HG03571 (cell line): ENCODE data around the gene RREB1.
A peak's percentile ranks its signal among the peaks of the same experiment; 100 is the strongest.
"Not testable (repeated sequence)": the region's sequence is repeated elsewhere in the genome, so short reads cannot be mapped to it uniquely, and the experiment has no call there.

Source experiments
- ATAC-seq: cut with Tn5 transposase; IDR thresholded peaks from one replicate; pipeline ENCODE4 v1.9.1; 2021; ENCODE audit not compliant: unreplicated experiment

RREB1 gene

DNA sequence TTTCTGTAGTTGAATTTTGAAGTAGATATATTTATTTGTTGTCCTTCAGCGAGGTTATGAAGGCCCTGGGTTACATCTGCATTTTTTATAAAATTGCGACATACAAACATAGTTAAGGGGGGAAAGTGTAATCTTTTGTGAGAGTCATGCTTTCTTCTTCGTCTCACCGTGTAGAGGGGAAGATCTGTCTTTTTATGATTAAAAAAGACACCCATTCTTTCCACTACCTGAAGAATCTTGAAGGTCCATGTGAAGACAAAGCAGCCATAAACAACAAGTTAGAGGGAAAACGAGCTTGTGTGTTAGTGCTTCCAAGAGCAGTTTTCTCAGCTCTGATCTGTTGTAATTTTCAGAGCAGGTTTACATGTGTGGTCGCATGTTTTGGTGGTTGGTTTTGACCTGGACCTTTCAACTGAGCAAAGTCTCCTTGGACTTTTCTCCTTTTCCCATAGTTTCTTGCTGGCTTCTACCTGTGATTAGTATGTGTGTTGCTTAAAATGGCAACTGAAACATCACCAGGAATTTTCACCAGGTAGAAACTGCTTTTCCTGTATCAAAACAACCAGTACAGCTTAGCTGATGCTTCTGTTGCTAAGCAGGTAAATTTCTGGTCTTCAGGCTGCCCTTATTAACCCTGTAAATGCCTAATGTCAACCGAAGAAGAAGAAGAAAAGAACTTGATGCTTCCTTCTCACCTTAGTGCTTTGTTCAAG, 37.3 kb downstream of the RREB1 start:
- no peak for ATAC-seq

DNA sequence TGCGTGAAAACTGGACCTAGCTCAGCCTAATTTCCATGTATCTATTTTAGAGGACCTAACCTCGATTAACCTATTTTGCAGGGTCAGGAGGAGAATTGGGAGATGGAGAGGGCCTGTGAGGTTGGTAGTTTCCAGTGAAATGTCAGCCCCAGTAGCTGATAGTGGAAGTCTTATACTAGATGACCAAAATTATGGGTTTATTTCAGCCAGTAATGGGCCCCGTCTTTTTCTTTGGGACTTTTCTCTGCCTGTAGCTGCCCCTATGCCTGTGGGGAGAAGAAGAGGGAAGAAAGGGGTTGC, 37.8 kb downstream of the RREB1 start:
- no peak for ATAC-seq

DNA sequence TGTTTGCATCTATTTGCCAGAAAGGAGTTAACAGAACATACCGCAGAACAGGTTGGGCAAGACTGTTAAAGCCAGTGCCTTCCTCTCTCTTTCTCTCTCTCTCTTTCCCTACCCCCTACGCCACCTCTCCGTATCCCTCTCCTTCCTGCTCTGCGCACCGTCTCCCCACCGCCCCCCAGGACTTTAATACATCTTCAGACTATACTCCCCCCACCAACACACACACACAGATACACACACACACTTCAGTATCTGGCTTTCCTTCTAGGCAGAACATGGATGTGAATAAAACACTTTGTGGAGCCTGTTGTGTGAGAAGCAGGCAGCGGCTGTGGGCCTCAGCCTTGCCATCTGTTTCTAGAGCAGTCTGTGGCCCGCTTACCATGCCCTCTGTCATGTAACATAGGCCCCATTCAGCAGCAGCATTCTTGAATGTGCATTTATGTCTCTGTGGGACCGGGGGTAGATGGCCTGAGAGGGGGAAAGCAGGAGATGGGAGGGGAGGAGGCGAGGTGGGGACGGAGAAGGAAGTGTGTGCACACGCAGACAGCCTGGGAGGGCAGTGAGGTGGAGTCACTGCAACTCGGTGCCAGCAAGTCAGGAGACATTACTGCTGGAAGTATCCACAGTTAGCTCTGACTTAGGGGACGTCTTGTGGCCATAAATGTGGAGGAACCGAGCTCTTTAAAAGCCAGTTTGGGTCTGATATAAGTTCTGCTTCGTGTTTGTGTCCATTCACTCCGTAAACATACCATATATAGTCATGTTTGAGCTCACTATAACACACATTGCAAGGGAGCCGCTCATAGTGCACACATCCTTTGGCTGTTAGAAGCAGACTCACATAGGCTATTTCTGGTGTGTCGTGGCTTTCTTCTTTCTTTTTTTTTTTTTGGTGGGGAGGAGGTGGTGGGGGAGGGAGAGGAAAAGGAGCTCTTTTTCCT, 38.4 kb downstream of the RREB1 start:
- ATAC-seq = peak; percentile 45

DNA sequence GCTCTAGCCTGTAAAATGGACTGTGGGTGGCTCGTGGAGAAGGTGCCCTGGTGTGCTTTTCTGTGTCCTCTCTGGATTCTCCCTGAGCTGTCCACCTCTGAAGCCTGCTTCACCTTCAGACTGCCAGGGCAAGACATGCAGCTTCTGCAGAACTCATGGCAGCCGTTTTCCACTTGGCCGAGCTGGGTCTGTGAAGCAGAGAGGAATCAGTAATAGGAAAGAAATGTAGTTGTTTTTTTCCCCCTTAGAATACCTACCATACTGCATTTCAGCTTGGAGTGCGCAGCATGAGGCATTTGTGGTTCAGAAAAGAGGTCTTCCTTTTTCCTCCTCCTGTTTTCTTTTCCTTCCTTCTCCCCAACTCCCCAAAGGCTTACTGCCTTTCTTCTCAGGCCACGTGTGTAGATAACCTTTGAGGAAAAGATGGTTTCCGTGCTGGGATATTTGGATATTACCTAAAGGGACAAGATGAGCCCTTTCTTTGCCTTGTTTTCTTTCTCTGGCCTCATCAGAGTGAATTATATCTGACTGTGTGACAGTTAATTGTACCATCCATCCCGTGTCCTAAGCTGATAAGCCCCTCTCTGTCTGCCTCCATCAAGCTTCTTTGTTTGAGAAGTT, 39.4 kb downstream of the RREB1 start:
- ATAC-seq = no peak

DNA sequence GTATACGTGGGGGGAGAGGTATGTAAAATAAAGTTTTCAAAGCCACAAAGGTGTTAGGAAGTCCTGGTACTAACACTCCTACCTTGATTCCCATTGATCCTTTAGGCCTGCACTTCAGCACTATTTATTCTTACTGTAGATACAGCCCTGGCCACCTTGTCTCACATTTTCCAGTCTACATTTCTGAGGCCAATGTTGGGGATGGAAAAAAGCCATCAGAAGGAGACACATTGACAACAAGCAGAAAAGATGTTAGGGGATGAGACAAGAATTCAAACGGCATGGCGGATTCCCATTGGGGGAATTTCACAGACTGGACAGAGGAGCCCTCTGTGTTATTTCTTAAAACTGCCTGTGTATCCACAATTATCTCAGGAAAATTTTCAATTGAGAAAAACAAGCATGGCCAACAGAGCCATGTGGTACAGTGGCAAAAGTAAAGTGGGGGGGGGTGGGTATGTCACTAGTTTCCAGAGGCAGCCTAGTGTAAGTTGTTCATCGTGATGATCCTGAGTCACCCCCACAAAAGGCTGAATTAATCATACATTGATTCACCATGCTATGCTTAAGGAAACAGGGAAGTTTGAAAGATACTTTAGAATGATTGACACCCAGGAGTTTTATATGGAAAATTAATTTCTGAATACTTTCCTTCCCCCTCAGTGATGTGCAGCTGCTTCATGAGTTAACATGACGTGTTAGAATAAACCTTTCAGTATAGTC, 40.5 kb downstream of the RREB1 start:
- no peak for ATAC-seq

DNA sequence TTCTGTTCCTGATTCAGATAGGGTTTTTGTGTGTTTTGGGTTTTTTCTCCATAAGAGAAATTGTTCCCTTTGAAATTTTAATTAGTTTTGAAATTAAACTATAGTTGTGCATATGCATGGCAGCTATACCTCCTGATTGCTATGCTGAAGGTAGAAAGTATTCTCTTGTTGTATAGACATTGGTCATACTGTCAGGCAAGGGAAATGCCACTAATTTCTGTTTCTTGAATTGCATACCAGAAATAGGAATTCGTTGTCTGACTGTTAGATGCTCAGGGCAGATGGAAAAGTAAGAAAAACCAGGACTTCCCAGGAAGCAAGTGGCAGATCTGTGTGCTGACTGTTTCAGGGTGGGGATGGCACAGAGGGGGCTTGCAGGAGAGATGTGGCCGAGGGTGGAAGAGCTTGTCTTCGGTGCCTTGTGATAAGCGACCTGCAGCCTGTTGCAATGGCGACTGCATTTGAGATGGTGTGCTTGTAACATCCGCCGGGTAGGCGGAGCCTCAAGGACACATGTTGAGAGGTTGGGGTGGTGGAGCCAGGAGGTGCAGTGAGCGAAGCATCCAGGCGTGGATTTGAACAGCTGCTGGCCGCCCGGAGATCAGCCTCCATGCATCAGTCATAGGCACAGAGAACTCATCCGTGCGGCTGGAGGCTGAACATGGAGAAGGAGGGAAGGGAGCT, 42.8 kb downstream of the RREB1 start:
- ATAC-seq = no peak

DNA sequence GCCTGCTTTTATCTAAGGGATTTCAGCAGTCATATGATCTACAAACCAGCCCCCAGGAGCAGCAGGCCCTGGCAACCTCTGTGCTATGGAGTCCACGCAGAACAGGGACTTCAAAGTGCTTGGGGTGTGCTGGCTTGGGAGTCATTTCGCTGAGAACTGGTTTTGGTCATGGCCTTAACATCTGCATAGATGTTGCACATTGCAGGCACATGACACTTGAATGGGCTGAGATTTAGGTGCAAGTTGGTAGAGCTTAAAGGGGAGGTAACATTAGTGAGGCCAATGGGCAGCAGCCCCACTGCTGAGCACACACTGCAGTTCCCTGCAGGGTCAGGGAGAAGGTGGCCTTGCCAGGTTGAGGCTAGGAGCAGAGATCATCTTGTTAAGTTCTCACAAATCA, 43.6 kb downstream of the RREB1 start:
- no peak for ATAC-seq

DNA sequence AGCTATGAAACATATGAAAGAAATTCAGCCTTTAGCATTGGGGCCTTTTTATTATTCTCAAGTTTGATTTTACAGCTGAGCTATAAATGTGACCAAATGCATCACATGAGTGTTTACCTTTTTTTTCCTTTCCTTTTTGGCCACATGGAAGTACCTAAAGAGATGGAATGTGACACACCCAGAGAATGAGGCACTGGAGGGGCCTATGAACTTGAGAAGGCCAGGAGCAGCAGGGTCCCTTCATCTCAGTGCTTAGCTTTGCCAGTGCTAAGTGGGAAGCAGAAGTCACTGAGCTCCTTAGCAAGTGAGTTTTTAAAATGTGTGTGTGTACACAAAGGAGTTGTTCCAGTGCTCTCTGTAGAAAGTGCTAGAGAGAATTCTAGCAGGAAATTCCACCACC, 44.7 kb downstream of the RREB1 start:
- ATAC-seq = no peak

DNA sequence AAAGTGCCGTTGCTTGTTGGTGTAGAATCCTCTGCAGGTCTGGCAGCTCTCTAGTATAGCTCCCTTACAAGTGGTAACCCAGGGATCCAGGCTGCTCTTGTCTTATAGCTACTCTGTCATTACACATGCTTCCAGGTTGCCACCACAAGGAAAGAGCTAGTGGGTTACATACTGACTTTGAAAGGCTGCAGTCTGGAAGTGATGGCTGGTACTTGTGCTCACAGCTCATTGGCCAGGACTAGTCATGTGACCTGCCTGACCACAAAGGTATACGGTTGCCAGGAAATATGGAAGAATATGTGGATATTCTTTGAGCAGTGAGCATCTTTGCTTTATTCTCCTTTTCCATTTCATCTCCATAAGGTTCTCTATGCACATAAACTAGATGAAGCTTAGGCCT, 46.0 kb downstream of the RREB1 start:
- ATAC-seq = no peak

DNA sequence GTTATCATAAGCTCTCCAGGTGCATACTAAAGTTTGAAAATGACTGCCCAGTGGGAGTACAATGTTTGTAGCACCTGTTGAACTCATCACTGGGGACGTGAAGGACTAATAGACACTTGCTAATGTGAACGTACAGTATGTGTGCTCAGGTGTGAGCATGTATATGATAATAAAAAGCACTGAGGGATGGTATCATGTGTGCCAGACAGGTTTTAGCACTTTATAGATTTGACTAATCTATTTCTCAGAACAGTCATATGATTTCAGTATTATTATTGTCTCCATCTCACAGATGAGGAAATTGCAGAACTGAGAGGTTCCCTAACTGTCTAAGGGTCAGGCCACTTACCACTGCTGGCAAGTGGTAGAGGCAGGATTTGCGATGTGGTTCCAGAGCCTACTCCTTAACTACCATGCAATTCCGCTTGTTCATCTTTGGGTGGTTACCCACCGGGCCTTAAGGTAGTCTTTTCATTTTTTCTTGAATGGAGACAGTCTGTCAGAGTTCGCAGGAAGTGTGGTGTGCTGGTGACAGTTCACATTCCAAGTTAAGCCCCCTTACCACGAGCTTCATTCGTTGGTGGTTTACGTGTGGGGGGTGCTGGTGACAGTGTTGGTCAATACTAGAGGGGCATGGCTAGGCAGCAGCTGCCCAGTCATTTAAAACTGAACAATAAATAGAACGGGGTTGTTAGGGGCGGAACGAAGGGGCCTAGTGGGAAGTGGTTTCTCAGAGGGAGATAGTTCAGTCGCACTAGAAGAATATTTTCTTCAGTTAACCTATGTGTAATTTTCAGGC, 46.8 kb downstream of the RREB1 start:
- peak; percentile 66 for ATAC-seq

DNA sequence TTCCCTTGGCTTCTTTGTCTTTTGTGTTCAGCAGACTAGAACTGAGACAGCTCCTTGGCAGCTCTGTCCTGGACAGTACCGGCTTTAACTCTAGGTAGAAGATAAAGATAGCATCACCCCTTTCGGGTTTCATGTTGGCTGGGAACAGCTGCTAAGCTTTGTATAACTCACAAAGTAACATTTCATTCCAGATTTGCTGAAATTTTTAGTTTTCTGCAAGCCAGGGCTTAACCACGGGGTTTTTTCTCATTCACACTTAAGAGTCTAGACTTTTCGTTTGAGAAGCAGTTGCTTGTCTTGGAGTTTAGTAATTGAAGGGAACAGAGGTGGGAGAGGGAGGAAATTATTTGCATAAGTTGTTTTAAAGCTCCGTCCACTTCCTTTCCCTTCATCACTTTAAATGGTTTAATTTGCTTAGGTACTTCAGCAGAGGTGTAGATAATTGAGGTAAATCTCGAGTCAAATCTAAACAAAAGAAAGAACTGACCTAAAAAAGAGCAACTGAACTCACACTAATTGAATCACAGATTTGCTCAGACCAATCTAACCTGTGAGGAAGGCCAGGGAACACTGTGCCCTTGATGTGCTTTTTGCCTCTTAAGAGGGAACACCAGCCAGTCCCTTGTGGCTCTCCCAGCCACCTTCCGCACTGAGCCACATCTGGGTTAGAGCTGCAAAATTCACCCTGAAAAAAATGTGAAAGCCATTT, 48.3 kb downstream of the RREB1 start:
- ATAC-seq = peak; percentile 31

DNA sequence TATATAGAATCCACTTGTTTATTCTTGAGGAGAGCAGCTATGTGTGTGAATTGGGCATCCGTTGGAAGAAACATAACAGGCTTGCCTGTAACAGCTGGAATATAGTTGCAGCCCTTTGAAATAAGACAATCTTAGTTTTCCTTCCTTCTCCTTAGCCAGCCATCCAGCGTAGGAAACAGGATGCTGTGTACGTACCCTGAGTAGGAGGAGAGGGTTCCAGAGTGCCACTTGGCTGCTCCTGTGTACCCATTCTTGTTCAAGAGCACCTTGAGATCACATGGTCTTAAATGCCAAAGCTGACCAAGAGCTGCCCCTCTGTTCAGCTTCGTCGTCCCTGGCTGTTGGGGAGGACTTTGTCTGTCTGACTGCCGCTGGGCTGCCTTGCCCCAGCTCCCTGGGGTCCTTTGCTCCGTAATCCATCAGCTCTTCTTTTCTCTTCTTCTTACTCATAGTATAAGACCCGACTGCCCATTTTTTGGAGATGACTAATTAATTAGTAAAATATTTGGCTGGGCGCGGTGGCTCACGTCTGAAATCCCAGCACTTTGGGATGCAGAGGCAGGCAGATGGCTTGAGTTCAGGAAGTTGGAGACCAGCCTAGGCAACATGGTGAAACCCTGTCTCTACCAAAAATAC, 49.0 kb downstream of the RREB1 start:
- no peak for ATAC-seq

DNA sequence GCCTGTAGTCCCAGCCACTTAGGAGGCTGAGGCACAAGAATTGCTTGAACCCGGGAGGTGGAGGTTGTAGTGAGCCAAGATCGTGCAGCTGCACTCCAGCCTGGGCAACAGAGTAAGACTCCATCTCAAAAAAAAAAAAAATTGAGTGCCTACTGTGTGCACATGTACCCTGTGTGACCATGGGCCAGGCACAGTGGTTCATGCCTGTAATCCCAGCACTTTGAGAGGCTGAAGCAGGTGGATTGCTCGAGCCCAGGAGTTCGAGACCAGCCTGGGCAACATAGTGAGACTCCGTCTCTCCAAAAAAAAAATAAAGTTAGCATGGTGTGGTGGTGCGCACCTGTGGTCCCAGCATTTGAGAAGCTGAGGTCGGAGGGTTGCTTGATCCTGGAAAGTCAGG, 49.5 kb downstream of the RREB1 start:
- not testable (repeated sequence) for ATAC-seq

DNA sequence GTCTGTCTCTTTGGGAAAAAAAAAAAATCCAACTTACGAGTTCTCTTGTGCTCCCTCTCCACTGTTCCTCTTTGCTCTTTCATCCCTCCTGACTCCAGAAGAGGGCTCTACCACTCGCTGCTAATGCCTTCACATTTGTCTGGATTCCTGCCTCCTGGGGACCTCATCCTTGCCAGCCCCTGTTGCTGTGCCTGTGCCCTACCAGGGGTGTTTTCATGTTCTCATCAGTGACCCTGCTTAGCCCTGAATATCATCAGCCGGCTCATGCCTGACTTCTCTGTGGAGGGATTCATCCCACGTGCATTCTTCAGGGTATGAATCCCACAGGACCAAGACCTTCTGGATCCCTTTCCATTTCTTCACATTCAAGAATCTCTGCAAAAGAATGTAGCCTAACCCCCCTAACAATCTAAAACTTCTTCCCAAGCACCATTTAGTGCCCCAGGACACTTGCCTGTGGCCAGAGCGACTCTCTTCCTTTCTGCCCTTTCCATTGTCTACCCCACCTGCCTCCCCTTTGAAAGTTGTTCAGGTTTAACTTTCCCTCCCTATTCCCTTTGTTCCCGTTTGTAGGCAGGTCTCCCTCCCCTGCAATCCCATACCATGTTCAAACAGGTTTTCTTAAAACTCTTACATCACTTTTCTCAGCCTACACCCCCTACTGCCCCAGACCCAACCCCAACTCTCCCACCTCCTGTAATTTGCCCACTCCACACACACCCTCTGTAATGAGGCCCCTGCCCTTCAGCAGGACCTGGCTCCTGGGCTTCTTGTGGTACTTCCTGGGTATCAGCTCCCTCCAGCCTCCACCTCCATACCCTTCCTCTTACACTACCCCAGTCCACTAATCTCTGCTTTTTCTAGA, 50.2 kb downstream of the RREB1 start:
- no peak for ATAC-seq

DNA sequence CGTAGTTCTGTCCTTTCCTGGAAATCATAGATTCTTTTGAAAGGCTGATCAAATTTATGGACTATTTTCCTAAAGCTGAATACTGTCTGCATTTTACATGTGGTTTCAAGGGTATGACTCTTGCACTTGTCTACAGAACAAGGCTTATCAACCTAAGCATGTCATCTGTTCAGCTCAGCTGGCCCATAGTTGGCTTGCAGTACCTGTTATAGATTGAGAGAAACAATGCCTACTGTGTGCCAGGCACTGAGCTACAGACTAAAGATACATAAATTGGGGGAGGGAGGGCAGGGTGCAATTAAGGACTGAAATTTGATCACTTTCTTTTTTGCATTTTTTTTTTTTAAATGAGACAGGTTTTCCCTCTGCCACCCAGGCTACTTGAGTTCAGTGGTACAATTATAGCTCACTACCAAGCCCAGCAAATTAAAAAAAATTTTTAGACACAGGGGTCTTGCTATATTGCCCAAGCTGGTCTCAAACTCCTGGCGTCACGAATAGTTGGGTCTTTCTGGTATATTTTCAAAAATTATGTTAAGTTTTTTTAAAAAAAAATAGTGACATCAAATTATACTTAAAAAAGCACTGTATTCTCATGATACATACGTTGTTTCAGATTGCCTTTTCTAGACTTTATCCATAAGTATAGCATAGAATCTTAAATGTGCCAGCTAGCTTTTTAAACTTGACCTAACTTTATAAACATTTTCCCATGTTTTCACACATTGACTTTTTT, 52.2 kb downstream of the RREB1 start:
- no peak for ATAC-seq

DNA sequence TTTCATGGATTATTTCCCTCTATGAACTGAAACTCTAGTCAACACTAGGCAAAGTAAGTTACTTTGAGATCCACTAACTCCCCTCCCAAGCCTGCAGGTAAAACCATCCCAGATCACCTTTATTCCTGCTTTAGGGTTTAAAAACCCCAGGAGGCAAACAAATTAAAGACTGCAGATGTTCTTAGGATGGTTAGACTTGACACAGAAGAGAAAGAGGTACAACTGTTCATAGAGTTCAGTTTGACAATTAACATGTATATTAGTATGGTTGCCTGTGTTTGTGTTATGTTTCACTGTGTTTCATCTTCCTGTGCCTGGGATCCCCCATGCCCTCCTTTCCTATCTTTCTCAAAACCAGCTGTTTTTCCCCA, 53.5 kb downstream of the RREB1 start:
- ATAC-seq = no peak

DNA sequence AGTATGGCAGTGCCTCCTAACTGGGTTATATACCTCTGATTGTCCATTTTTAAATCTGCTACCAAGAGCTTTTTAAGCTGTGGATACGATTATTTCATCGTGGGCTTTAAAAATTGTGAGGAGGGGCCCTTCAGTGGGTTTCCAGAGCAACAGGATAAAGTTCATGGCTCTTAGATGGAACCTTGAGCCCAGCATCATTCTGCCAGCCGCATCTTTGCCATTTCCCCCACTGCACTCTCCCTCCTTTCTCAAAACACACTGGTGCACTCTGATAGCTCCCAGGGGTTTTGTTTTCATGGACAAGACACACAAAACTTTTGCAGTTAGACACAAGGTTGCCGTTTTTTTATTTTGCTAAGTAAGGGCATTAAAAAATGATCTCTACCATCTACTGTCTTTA, 54.1 kb downstream of the RREB1 start:
- no peak for ATAC-seq
